HG02885 (cell line): ENCODE results near the gene NRARP.
"Not testable (repeated sequence)": the region's sequence is repeated elsewhere in the genome, so short reads cannot be mapped to it uniquely, and the experiment has no call there.

ENCODE experiments used
- ATAC-seq: cut with Tn5 transposase; IDR thresholded peaks from one replicate; pipeline ENCODE4 v1.9.1; 2021; ENCODE audit warnings: mild to moderate bottlenecking; ENCODE audit not compliant: unreplicated experiment, poor library complexity

NRARP gene, protein sequence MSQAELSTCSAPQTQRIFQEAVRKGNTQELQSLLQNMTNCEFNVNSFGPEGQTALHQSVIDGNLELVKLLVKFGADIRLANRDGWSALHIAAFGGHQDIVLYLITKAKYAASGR

DNA sequence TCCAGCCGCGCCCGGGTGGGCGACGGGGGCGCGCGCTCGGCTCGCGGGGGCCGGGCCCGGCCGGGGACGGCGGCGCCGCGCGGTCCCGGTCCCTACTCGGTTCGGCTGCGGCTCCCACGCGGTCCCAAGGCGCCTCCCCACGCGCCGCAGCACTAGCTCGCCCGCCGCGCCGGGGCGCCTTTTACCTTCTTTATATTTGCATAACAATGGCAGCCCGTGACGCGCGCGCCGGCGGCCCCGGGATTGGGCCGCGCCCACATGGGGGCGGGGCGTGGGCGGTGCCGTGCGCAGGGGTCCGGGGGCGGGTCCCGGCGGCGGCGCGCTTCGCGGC is at the start of gene NRARP:
NRARP (minus strand) TSS at position 154 of the 331 bp plus-strand sequence. CDS start 343 bp downstream, outside the sequence.
- ATAC-seq, result peak; percentile 74

DNA sequence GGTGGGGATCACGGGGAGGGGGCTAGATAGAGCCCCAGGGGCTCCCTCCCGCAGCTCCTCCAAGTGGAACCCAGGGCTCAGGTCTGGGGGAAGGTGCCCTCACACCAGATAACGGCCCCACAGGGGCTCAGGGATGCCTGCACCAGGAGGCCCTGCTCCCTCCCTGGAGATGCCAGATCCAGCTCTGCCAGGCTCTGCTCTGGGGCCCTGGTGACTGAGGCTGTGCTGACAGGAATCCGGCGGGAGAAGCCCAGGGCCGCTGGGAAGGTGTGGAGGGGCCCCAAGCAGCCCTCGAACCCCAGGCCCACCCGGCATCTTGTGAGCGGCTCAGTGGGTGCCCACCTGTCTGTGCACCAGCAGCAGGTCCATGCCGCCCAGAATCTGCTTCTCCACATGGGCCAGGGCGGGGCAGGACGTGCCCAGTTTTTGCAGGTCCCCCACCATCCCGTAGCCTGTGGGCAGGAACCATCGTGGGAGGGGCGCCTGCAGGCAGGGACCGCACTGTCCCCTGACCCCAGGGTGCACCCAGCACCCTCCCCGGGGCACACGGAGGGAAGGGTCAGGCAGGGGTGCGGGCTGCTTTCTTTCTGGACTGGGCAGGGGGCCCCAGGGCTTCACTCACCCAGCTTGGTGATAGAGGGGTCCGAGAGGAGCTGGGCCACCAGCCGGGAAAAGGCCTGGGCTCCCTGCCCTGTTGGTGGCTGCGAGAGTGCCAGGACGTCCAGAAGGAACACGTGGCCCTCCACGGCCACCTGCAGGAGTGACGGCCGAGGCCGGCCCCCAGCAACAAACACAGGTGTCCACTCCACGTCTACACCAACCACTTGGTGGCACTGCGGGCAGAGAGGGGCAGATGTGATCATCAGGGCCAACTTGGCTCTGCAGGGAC is 48.9 kb upstream of the NRARP start:
- no peak for ATAC-seq

DNA sequence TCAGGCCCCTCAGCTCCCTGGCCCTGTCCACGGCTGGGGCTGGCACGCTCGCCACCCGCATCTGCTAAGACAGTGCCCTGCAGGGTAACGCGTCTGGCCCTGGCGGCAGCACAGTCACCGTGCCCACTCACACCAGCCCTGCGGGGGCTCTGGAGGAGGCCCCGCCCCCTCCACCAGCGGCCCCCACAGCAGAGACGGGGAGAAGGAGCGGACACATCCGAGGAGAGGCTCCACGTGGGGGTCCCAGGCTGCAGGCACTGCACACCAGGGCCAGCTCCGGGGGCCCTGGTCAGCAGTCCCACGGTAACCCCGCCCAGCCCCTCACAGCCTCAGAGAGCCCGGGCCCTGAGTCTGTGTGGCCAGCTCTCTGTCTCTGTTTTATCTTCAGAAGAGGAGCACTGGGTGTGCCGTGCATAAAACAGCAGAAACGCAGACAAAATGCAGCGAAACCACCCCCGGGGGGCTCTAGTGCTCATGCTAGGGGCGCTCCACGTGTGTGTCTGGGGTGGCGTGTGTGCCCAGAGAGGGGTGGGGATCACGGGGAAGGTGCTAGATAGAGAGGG is 47.5 kb upstream of the NRARP start:
- no peak for ATAC-seq

DNA sequence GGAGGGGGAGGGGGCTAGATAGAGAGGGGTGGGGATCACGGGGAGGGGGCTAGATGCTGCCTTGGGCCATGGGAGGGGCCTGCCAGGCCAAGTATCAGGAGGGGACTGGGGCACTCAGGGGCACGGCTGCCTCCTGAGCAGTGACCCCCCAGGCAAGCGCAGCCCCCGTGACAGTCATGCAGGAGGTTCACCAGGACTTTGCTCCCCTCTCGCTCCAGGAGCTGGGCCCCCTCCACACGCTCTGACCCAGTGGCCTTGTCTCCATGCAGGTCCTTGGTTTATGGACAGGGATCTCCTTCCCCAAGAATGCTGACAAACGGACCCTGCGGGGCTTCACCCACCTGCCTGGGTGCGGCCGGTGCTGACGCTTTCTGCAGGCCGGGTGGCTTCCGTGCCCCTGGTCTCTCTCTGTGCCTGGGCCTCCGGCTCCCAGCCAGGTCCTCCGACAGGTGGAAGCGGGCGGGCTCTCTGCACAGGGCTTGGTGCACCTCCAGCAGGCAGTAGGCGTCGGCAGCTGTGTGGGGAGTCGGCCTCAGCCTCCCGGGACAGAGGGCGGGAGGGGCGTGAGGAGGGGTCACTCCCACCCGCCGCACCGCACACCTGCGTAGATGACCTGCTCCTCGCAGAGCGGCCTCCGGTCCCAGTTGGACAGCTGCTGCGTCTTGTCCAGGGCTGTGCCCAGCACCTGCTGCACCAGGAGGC is 46.8 kb upstream of the NRARP start:
- no peak for ATAC-seq

DNA sequence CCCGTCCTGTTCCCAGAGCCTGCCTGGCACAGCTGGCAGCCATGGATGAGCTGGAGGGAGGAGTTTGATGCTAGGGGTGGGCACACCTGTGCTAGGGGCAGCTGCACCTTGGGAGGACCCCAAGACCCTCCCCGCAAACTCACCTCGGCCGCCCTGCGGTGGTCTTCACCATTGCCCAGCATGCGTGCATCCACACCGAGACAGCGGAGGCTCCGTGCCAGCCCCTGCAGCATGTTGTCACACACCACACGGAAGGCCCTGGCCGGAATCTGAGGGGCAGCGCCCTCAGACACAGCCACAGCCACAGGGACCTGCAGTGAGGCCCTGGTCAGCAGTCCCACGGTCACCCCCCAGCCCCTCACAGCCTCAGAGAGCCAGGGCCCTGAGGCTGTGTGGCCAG is 45.9 kb upstream of the NRARP start:
- no peak for ATAC-seq

DNA sequence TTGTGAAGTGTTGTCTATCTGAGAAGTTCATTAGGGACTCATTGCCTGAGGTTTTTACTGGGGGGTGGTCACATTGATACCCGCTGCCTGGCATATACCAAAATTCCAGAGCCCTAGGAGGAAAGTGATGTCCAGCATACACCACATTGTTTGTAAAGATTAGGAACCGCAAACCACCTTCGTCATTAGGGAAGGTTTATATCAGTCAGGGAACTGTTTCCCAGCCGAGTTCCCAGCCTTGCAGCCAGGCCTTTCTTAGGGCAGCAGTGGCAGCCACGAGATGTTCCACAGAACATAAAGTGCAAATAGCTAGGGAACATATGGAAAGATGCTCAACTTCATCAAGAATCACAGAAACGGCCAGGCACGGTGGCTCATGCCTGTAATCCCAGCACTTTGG is 40.4 kb upstream of the NRARP start:
- no peak for ATAC-seq

DNA sequence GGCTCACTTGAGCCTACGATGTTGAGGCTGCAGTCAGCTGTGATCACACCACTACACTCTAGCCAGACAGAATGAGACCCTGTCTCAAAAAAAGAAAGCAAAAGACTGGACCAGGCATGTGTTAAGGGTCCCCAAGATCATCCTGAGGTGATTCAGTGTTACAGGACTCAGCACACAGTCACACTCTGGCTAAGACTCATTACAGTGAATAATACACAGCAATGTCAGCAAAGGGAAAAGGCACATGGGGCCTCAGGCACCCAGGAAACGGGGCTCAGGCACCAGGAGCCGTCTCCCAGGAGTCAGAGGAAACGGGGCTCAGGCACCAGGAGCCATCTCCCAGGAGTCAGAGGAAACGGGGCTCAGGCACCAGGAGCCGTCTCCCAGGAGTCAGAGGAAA is 39.2 kb upstream of the NRARP start:
- ATAC-seq, result no peak

DNA sequence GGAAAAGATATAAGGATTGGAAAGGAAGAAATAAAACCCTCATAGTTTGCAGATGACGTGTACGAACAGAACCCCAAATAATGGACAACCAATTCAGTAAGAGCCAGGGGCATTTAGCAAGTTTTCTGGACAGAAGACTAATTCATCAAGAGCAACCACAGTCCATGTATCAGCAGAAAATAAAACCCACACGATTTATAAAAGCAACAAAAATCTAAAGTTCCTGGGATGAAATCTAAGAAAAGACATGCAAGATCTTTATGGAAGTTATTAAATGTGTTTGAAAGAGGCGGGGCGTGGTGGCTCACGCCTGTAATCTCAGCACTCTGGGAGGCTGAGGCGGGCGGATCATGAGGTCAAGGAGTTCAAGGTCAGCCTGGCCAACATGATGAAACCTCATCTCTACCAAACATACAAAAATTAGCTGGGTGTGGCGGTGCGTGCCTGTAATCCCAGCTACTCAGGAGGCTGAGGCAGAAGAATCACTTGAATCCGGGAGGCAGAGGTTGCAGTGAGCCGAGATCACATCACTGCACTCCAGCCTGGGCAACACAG is 37.9 kb upstream of the NRARP start:
- not testable (repeated sequence) for ATAC-seq

DNA sequence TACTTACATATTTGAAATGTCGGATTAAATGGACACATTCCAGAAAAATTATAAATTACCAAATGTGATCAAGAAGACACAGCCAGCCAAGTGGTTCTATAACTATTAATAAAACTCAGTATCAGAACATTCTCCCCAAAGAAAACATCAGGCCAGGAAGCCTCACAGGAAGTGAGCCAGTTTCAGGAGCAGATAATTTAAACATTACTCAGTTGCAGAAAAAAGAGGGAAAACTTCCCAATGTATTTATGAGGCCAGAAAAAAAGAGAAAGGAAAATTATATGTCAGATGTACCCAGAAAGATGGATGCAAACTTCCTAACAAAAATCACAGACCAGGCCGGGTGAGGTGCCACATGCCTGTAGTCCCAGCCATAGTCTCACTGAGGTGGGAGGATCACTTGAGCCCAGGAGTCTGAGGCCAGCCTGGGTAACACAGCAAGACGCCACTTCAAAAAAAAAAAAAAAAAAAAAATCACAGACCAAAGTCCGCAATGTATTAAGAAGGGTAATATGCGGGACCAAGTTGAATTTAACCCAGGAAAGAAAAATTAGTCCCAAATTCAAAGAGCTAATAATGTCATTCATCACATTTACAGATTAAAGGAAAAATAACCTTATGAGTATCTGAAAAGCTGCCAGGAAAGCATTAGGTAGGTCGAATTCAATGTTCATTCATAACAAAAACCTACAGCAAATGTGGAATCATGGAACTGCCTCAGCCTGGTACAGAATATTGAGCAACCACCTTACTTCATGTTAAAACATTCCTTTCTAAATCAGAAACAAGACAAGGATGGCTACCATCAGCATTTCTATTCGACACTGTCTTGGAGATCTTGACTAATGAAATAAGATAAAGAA is 37.2 kb upstream of the NRARP start:
- no peak for ATAC-seq

DNA sequence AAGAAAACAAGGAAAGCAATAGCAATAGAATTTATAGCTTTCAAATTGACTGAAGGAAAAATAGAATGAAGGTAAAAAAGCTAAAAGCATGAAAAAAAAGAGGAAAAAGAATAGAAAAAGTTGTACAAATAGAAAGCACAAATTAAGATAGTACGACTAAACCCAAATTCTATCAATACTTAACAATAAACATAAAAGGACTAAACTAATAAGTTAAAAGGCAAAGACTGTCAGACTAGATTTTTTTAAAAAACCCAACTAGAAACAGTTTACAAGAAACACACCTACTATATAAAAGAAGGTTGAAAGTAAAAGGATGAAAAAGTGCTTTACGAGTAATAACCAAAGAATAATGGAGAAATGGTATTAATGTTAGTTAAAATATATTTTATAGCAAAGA is 34.7 kb upstream of the NRARP start:
- no peak for ATAC-seq

DNA sequence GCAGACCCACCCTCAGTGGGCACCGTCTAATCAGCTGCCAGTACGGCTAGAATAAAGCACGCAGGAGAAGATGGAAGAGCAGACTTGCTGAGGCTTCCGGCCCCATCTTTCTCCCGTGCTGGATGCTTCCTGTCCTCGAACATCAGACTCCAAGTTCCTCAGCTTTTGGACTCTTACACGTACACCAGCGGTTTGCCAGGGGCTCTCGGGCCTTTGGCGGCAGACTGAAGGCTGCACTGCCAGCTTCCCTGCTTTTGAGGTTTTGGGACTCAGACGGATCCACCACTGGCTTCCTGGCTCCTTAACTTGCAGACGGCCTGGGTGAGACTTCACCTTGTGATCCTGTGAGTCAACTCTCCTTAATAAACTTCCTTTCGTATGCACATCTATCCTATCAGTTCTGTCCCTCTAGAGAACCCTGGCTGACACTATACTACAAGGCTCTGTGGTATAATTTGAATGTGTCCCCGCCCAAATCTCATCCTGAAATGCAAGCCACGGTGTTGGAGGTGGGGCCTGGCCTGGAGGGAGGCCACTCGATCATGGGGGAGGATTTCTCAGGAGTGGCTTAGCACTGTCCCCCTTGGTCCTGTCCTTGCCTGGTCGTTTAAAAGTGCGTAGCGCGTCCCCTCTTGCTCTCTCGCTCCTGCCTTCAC is 31.1 kb upstream of the NRARP start:
- ATAC-seq, result no peak

DNA sequence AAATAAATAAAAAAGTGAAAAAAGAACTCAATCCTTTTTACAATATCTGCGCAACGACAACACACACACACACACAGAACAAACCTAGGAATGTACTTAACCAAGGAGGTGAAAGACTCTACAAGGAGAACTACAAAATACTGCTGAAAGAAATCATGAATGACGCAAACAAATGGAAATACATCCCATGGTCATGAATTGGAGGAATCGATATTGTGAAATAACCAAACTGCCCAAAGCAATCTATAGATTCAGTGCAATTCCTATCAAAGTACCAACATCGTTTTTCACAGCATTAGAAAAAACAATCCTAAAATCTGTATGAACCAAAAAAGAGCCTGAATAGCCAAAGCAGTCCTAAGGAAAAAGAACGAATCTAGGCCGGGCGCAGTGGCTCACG is 29.9 kb upstream of the NRARP start:
- no peak for ATAC-seq

DNA sequence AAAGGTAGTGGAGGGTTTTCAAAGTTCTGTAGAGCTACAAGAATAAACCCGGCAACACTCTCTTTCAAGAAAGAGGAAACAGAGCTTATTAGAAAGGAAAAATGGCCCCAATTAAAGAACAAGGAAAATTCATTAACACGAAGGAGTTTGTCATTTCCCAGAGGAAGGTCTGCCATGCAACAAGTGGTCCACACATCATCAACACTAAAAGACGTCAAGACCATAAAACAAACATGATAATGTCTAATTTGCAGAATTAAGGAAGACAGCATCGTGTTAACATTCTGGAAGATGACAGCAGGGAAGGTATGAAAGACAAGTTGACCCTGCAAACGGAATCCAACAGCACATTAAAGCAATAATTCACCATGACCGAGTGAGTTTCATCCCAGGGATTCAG is 28.6 kb upstream of the NRARP start:
- ATAC-seq, result no peak

DNA sequence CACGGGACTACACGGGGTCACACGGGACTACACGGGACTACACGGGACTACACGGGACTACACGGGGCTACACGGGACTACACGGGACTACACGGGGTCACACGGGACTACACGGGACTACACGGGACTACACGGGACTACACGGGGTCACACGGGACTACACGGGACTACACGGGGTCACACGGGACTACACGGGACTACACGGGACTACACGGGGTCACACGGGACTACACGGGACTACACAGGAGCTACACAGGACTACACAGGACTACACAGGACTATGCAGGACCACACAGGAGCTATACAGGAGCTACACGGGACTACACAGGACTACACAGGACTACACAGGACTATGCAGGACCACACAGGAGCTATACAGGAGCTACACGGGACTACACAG is 27.5 kb upstream of the NRARP start:
- ATAC-seq, result not testable (repeated sequence)

DNA sequence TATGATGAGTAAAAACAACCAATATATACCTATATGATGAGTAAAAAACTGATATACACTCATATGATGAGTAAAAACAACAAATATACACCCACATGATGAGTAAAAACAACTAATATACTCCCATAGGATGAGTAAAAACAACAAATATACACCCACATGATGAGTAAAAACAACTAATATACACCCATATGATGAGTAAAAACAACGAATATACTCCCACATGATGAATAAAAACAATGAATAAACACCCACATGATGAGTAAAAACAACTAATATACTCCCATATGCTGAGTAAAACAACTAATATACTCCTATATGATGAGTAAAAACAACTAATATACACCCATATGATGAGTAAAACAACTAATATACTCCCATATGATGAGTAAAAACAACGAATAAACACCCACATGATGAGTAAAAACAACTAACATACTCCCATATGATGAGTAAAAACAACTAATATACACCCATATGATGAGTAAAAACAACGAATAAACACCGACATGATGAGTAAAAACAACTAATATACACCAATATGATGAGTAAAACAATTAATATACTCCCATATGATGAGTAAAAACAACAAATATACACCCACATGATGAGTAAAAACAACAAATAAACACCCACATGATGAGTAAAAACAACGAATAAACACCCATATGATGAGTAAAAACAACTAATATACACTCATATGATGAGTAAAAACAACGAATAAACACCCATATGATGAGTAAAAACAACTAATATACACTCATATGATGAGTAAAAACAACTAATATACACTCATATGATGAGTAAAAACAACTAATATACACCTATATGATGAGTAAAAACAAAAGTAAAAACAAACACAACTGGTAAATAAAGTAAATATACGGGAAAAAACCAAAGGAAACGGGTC is 25.8 kb upstream of the NRARP start:
- not testable (repeated sequence) for ATAC-seq

DNA sequence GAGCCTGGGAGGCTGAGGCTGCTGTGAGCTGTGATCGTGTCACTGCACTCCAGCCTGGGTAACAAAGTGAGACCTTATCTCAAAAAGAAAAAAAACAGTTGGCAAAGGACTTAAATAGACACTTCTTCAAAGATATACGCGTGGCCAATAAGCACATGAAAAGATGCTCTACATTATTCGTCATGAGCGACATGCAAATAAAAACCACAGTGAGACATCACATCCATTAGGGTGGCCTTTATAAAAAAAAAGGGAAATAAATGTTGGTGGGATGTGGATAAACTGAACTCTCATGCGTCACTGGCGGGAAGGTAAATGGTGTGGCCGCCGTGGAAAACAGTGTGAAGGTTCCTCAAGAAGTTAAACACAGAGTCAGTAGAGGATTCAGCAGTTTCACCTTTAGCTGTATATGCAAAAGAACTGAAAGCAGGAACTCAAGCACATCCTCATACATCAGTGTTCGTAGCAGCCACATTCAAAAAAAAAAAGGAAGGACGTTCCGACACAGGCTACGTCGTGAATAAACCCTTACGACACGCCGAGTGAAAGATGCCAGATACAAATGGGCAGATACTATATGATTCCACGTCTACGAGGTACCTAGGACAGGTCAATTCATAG is 24.5 kb upstream of the NRARP start:
- ATAC-seq, result no peak

DNA sequence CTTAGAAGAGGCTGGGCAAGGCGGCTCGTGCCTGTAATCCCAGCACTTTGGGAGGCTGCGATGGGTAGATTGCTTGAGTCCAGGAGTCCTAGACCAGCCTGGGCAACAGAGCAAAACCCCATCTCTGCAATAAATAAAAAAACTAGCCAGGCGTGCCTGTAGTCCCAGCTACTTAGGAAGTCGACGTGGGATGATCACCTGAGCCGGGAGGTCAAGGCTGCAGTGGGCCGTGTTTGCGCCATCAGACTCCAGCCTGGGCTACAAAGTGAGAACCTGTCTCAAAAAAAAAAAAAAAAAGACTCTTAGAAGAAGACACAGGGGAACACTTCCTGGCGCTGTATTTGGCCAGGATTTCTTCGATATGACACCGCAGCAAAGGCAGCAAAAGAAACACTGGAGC is 23.7 kb upstream of the NRARP start:
- no peak for ATAC-seq

DNA sequence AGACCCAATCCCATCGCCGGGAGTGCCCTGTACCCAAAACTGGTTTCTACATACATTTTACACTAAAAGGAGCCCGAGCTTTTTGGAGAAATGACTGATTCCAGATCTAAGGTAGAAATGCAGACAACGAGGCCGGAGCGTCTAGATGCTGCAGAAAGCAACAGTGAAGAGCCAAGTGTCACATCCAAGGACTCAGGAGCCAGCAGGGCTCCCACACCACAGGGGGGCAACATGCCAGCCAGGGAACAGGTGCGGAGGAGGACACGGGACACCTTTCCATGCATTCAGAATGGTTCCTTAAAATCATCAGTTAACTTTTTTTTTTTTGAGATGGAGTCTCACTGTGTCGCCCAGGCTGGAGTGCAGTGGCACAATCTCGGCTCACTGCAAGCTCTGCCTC is 23.1 kb upstream of the NRARP start:
- no peak for ATAC-seq
